ENCODE data around the gene ARL14. TPM values are rescaled to one million over a fixed set of nuclear protein-coding genes. Genes with fewer than 3 reads are reported as not detected.

The ARL14 gene
- total RNA-seq, 1 donor from 2014 or later = not detected

DNA sequence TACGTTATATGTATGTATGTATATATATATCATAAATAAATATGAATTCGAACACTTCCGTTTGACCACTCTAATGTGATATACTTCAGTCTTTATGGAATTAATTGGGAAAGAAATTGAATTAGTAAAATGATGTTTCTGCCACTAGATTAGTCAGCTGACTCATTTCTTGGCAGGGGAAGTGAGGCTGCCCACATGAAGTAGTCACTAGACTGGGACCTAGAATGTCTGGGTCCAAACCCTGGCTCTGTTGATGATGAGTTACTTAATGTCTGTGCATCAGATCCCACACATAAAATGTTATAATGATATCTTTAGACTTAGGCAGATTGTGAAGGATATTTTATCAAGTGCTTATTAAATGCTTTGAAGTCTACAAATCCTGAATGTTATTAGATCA, 27.4 kb upstream of the ARL14 start:
- no peaks in the 10 kb centered on the region for H3K36me3 Mint-ChIP-seq (ENCODE audit: low read depth)
- H3K4me3 Mint-ChIP-seq (ENCODE audit: unreplicated experiment) = no peak overlapping the region
- no peak for DNase-seq (ENCODE audit: low spot score)
- no peak for TF ChIP-seq CTCF (IDR thresholded peaks at IDR 0.05)
- H3K4me1 Mint-ChIP-seq (ENCODE audit: low read depth) = no peaks in the 10 kb centered on the region
- H3K27ac Mint-ChIP-seq (ENCODE audit: unreplicated experiment) = no peak overlapping the region
- no peaks in the 10 kb centered on the region for H3K27me3 Mint-ChIP-seq (ENCODE audit: low read depth)
- H3K9me3 Mint-ChIP-seq (ENCODE audit: low read depth) = no peaks in the 10 kb centered on the region

DNA sequence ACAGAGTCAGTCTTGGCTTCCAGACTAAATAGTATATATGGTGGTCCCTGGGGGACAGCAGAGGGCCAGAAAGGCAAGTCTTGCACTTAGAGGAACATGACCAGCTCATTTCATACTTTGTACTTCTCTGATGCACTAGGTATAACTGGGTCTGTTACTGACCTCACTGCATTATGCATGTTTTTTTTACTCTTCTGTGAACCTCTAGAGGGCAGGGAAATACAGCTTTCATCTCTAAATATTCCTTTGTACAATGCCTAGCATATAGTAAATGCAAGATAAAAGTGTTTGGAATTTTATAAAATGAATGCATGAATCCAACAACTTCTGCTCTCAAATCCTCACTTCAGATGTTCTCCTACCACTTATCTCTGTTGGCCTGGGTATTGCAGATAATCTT, 23.4 kb upstream of the ARL14 start:
- Mint-ChIP-seq H3K4me3 (ENCODE audit: unreplicated experiment) (no peak overlapping the region), H3K27me3 (ENCODE audit: low read depth) (no peaks in the 10 kb centered on the region), H3K9me3 (ENCODE audit: low read depth) (peaks cover 9% of the 10 kb centered on the region), H3K36me3 (ENCODE audit: low read depth) (peaks cover 4% of the 10 kb centered on the region), H3K27ac (ENCODE audit: unreplicated experiment) (no peak overlapping the region), H3K4me1 (ENCODE audit: low read depth) (no peaks in the 10 kb centered on the region)
- TF ChIP-seq CTCF (IDR thresholded peaks at IDR 0.05) = no peak
- DNase-seq (ENCODE audit: low spot score) = no peak

- H3K36me3 Mint-ChIP-seq (ENCODE audit: low read depth) = peaks cover 4% of the 10 kb centered on the region
- no peaks in the 10 kb centered on the region for H3K4me1 Mint-ChIP-seq (ENCODE audit: low read depth)
- peaks cover 10% of the 10 kb centered on the region for H3K9me3 Mint-ChIP-seq (ENCODE audit: low read depth)
- DNase-seq (ENCODE audit: low spot score) = no peak
- no peak for TF ChIP-seq CTCF (IDR thresholded peaks at IDR 0.05)
- no peak overlapping the region for H3K27ac Mint-ChIP-seq (ENCODE audit: unreplicated experiment)
- H3K4me3 Mint-ChIP-seq (ENCODE audit: unreplicated experiment) = no peak overlapping the region
- no peaks in the 10 kb centered on the region for H3K27me3 Mint-ChIP-seq (ENCODE audit: low read depth)
These were observed 16.1 kb upstream of the ARL14 start for GRCh38 chr3:160660902-160661301.

DNA sequence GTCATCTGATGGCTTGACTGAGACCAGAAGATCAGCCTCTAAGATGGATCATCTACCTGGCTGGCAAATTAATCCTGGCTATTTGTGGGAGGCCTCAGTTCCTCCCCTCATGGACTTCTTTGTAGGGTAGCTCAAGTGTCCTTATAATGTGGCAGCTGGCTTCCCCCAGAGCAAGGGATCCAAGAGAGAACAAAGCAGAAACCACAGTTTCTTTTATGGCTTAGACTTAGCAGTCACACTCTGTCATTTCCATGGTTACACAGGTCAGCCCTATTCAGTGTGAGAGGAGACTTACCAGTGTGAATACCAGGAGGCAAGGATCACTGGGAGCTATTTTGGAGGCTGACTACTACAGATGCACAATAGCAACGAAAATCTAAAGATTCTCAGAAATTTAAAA, 15.3 kb upstream of the ARL14 start:
- no peak for DNase-seq (ENCODE audit: low spot score)
- H3K27me3 Mint-ChIP-seq (ENCODE audit: low read depth) = no peaks in the 10 kb centered on the region
- peaks cover 10% of the 10 kb centered on the region for H3K9me3 Mint-ChIP-seq (ENCODE audit: low read depth)
- peaks cover 4% of the 10 kb centered on the region for H3K36me3 Mint-ChIP-seq (ENCODE audit: low read depth)
- H3K27ac Mint-ChIP-seq (ENCODE audit: unreplicated experiment) = no peak overlapping the region
- H3K4me1 Mint-ChIP-seq (ENCODE audit: low read depth) = no peaks in the 10 kb centered on the region
- H3K4me3 Mint-ChIP-seq (ENCODE audit: unreplicated experiment) = no peak overlapping the region
- TF ChIP-seq CTCF (IDR thresholded peaks at IDR 0.05) = no peak

- Mint-ChIP-seq H3K27ac (ENCODE audit: unreplicated experiment) (no peak overlapping the region), H3K27me3 (ENCODE audit: low read depth) (no peaks in the 10 kb centered on the region), H3K4me3 (ENCODE audit: unreplicated experiment) (no peak overlapping the region), H3K9me3 (ENCODE audit: low read depth) (no peaks in the 10 kb centered on the region), H3K36me3 (ENCODE audit: low read depth) (no peaks in the 10 kb centered on the region), H3K4me1 (ENCODE audit: low read depth) (no peaks in the 10 kb centered on the region)
- DNase-seq (ENCODE audit: low spot score) = no peak
- TF ChIP-seq CTCF (IDR thresholded peaks at IDR 0.05) = no peak
These were observed 11.7 kb upstream of the ARL14 start for GRCh38 chr3:160665231-160665630.

All from chondrocyte (in vitro differentiated cells).